Measurements from ENCODE around the gene SLC5A11.

- TF ChIP-seq POLR2AphosphoS5 (IDR thresholded peaks at IDR 0.05): no peak
- TF ChIP-seq POLR2A (IDR thresholded peaks at IDR 0.05; ENCODE audit: low read depth): no peak
- no peak for TF ChIP-seq CTCF (IDR thresholded peaks at IDR 0.05)
- no peak for TF ChIP-seq EP300 (IDR thresholded peaks at IDR 0.05)
Observed at GRCh38 chr16:24957887-24958286, 112.1 kb downstream of the SLC5A11 start.
